HFFc6 (cell line): Measurements from ENCODE around the gene PDE6G. TPM values are rescaled to one million over a fixed set of nuclear protein-coding genes. Genes with fewer than 3 reads are reported as not detected.

Experiments
- DNase-seq: peaks from one replicate; pipeline ENCODE4 v3.0.0-alpha.2; 2018
- H3K27ac Mint-ChIP-seq: 2 replicates; pipeline ENCODE4 v1.8.0; 2020; ENCODE audit warnings: mild to moderate bottlenecking, mixed read lengths
- H3K27me3 Mint-ChIP-seq: 2 replicates; pipeline ENCODE4 v1.8.0; 2021; ENCODE audit warnings: mild to moderate bottlenecking, moderate library complexity, mixed read lengths; ENCODE audit not compliant: insufficient read depth
- H3K36me3 Mint-ChIP-seq: 2 replicates; pipeline ENCODE4 v1.8.0; 2021; ENCODE audit warnings: low read depth, mixed read lengths
- H3K4me1 Mint-ChIP-seq: 2 replicates; pipeline ENCODE4 v1.8.0; 2020; ENCODE audit warnings: low read depth, mixed read lengths
- H3K4me3 Mint-ChIP-seq: 2 replicates; pipeline ENCODE4 v1.8.0; 2020; ENCODE audit warnings: mild to moderate bottlenecking, moderate library complexity, mixed read lengths
- H3K9me3 Mint-ChIP-seq: 2 replicates; pipeline ENCODE4 v1.8.0; 2020; ENCODE audit warnings: mild to moderate bottlenecking, mixed read lengths
- CTCF ChIP-seq: fragments of 200-600 bp; sonication (generic); IDR thresholded peaks from 2 replicates; pipeline ENCODE4 v1.5.0; 2021; ENCODE audit warnings: antibody characterized with exemption, mild to moderate bottlenecking
- long read RNA-seq: library from polyadenylated mRNA; unstranded; transcript quantifications from one replicate; pipeline ENCODE4 v2.0.0, GENCODE V29; 2019
- total RNA-seq, 6 experiments: library from RNA; stranded (reverse); fragmentation: NEBNext Ultra II Directional; extraction: Animal tissue kit (Norgen Biotek cat#: 25700); gene quantifications; 2 replicates in 1 of 6; 3 replicates in 5 of 6; pipeline ENCODE4 v1.2.3, GENCODE V29; 2021

Gene PDE6G
- under 1 TPM in 5 of 6 experiments, not detected in 1; 0.37 to 0.76 (median 0.57) TPM for total RNA-seq
- long read RNA-seq, result 0 reads

DNA sequence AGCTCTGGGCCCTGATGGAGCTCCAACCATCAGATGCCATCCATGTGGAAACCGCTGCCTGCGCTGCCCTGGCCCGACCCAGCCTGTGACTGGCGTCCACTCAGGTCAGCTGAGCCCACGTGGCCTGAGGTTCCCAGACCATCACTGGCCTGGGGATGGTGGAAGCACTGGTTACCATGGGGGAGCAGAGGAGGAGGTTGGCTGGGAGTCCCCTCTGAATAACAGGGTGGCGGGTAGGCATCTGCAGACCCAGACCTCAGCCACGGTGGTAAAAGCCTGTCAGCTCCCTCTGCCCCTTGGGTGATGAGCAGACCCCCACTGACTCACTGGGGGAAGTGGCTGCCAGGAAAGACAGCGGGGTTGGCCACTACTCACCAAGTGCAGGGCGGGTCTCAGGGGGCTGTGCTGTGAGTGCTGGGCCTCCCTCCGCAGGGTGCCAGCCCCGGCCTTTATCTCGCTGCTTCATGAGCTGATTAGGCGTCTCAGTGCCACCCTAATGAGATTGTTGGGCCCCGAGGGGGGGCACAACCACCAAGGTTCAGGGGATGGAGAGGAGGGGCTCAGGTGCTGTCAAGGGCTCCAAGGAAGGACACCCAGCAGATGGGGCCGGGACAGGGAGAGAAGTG lies at the start of gene PDE6G:
PDE6G (minus strand) TSS at position 425 of the 626 bp plus-strand sequence. CDS start 3,237 bp downstream, outside the sequence.
- H3K27ac Mint-ChIP-seq, result no peak within 1 kb of the TSS
- no peak for DNase-seq
- H3K9me3 Mint-ChIP-seq, result no peaks in the 10 kb centered on the region
- H3K36me3 Mint-ChIP-seq, result no peaks in the 10 kb centered on the region
- H3K4me1 Mint-ChIP-seq, result peaks cover 8% of the 10 kb centered on the region
- TF ChIP-seq CTCF, result no peak
- peaks cover 3% of the 10 kb centered on the region; the same call in 1 of the 2 replicates for H3K27me3 Mint-ChIP-seq
- no peak within 1 kb of the TSS for H3K4me3 Mint-ChIP-seq

DNA sequence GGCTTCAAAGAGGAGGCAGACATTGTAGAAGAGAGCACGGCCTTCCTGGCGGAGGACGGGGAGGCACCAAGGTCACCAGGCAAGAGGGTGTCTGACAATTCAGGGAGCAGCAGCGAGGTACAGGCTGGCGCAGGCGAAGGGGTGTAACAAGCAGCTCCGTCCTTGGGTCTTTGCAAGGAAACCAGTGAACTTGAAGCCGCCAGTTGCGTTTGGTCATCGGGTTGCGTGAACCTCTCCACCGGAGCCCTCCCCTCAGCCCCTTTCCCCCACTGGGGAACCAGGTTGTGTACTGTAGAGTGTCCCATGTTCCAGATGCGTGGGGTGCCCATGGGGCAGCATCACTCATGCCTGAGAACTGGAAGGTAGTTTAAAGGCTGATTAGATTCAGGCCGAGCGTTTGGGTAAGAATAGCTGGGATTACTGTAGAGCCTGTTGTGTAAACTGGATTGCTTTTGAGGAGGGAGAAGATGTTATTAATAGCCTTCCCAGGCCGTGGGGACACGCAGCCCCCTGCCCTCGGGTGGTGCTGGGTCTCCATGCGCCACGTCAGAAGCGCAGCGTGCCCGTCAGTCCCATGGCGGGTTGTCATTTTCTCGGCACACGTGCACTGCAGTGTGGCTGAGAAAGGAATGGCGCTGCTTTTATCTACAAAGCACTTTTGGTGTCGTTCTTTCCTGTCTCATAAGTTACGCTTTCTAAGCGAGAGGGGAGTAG lies 49.3 kb upstream of the PDE6G start:
- Mint-ChIP-seq H3K9me3 (no peaks in the 10 kb centered on the region), H3K4me1 (peaks cover 29% of the 10 kb centered on the region), H3K27ac (peak overlapping the region; percentile 16; the same call in 1 of the 2 replicates), H3K27me3 (peaks cover 10% of the 10 kb centered on the region; the same call in 1 of the 2 replicates), H3K4me3 (peak overlapping the region; percentile 32), H3K36me3 (peaks cover 30% of the 10 kb centered on the region)
- no peak for DNase-seq
- TF ChIP-seq CTCF, result no peak

DNA sequence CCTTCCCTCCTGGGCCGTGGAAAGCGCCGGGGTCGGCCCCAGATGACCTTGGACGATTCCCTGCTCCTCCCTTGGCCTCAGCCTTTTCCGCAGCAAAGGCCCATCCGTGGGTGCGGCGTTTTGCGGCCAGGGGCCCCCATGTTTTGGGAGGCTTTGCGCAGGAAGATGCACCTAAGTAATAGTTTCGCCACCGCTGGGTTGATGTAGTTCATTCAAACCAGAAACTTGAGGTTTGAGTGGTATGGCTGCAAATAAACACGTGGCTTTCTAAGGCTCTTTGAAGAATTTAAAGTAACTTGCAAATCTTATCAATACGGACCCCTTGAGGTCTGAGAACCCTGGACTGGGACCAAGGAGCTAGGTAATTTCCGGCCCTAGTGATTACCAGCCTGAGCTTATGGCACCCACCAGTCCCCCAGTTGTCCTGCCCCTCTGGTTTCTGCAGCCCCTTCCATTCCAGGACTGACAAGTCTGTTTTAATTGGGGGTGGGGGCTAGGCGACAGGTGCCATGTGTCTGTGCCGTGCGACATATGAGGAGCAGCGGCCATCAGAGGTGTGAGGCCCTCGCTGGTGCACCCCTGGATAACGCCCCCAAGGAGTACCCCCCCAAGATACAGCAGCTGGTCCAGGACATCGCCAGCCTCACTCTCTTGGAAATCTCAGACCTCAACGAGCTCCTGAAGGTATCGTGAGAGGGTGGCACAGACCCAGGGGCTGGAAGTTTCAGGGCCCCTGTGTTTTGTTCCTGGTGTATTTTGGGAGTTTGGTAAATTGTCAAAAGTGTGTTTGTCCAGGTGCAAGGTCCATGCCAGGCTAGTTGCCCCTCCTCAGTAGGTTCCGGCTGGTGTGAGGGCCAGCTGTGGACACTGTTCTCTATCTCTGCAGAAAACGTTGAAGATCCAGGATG lies 47.7 kb upstream of the PDE6G start:
- H3K4me3 Mint-ChIP-seq, result peak overlapping the region; percentile 86
- H3K27ac Mint-ChIP-seq, result peak overlapping the region; percentile 67
- H3K4me1 Mint-ChIP-seq, result peaks cover 20% of the 10 kb centered on the region
- peaks cover 9% of the 10 kb centered on the region for H3K27me3 Mint-ChIP-seq
- DNase-seq, result no peak
- H3K36me3 Mint-ChIP-seq, result peaks cover 34% of the 10 kb centered on the region
- no peak for TF ChIP-seq CTCF
- H3K9me3 Mint-ChIP-seq, result no peaks in the 10 kb centered on the region

GRCh38 chr17:81702934-81703746 lies 46.8 kb upstream of the PDE6G start, which contains the start of gene MRPL12:
TSS of gene MRPL12 (plus strand) at chr17:81703367. CDS start at chr17:81703502, 135 bp downstream.
- Mint-ChIP-seq H3K36me3 (peaks cover 40% of the 10 kb centered on the region), H3K27me3 (peaks cover 9% of the 10 kb centered on the region), H3K4me1 (peaks cover 20% of the 10 kb centered on the region), H3K4me3 (peak within 1 kb of the TSS; percentile 97), H3K9me3 (no peaks in the 10 kb centered on the region), H3K27ac (peak within 1 kb of the TSS; percentile 98)
- peak; percentile 73 for TF ChIP-seq CTCF
- DNase-seq, result peak; percentile 88
